Mesothelial cell of epicardium (in vitro differentiated cells): ENCODE measurements around the gene ITIH5. TPM values are rescaled to one million over a fixed set of nuclear protein-coding genes. Genes with fewer than 3 reads are reported as not detected.

Experiments used
- DNase-seq, 2 experiments: peaks; one replicate each; pipeline ENCODE4 v3.0.0; 2021; ENCODE audit warnings: low spot score in 2 of 2; ENCODE audit not compliant: unreplicated experiment in 2 of 2
- H3K27ac Mint-ChIP-seq: 2 replicates; pipeline ENCODE4 v1.8.0; 2021; ENCODE audit warnings: mixed read lengths
- H3K27me3 Mint-ChIP-seq: 2 replicates; pipeline ENCODE4 v1.8.0; 2021; ENCODE audit warnings: low read depth, mixed read lengths
- H3K36me3 Mint-ChIP-seq: 2 replicates; pipeline ENCODE4 v1.8.0; 2021; ENCODE audit warnings: mixed read lengths
- H3K4me1 Mint-ChIP-seq: 2 replicates; pipeline ENCODE4 v1.8.0; 2021; ENCODE audit warnings: mixed read lengths
- H3K4me3 Mint-ChIP-seq: 2 replicates; pipeline ENCODE4 v1.8.0; 2021; ENCODE audit warnings: mild to moderate bottlenecking, moderate library complexity, mixed read lengths
- H3K9me3 Mint-ChIP-seq: 2 replicates; pipeline ENCODE4 v1.8.0; 2021; ENCODE audit warnings: mixed read lengths
- CTCF ChIP-seq: fragments of 200-600 bp; sonication (generic); IDR thresholded peaks from one replicate; pipeline ENCODE4 v1.5.0; 2021; ENCODE audit warnings: antibody characterized with exemption; ENCODE audit not compliant: unreplicated experiment
- total RNA-seq: library from RNA; stranded (reverse); gene quantifications from 3 replicates; pipeline ENCODE4 v1.2.1, GENCODE V29; 2021

Gene ITIH5
- total RNA-seq, 1 donor from 2014 or later = 21.0 TPM

DNA sequence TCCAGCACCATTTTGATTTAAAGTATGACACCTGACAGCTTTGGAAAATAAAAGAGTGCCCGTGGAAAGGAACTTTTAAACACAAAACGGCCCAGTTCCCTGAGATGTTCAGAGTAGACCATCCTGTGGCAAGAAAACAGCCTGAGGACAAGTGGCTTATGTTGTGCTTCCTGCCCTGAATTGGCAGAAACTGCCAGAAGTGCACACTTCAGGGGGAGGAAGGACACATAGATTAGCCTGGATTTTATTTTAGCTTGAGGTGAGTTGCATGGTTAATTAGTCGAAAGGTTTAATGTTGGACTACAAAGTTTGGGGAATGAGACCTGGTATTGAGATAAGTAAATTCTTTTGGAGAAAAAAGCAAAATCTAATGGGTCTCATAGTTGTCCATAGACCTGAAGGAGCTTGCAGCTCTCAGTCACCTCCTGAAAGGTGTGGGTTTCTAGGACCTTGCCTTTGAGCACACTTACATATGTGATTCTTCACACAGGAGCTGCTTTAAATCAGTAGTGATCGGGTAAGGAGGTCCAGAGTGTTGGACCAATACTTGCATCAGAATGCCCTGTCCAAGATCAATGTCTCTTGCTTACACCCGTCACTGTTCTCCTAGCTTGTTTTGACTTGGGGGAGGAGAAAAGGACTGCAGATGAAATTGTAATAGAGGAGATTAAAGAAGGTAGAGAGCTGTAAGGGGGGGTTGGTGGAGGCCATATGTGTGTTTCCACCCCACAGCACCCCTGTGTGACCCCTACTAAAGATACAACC, 41.3 kb upstream of the ITIH5 start:
- no peak overlapping the region for H3K4me3 Mint-ChIP-seq
- no peaks in the 10 kb centered on the region for H3K36me3 Mint-ChIP-seq
- no peaks in the 10 kb centered on the region for H3K4me1 Mint-ChIP-seq
- DNase-seq = no peak
- no peak overlapping the region for H3K27ac Mint-ChIP-seq
- peaks cover 43% of the 10 kb centered on the region for H3K27me3 Mint-ChIP-seq
- TF ChIP-seq CTCF = no peak
- no peaks in the 10 kb centered on the region for H3K9me3 Mint-ChIP-seq

DNA sequence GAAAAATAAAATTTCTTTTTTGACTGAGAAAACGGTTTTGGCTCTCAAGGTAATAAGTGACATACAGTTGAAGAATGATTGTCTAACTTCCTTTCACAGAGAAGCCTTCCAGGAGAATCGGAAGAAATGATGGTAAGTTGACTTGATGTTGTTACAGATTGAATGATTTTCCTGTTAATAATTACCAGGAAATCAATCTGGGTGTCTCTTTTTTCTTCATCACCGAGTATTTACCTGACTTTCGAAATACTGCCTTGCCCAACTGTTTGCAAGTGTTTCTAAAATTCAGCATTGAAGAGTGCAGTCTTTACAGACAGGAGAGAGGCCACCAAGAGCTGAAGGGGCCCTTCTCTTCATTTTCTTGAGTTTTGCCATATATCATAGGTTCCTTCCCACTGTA, 40.3 kb upstream of the ITIH5 start:
- no peak for DNase-seq
- TF ChIP-seq CTCF = no peak
- no peak overlapping the region for H3K27ac Mint-ChIP-seq
- H3K27me3 Mint-ChIP-seq = peaks cover 51% of the 10 kb centered on the region
- H3K9me3 Mint-ChIP-seq = no peaks in the 10 kb centered on the region
- no peaks in the 10 kb centered on the region for H3K4me1 Mint-ChIP-seq
- H3K36me3 Mint-ChIP-seq = no peaks in the 10 kb centered on the region
- H3K4me3 Mint-ChIP-seq = no peak overlapping the region

- H3K36me3 Mint-ChIP-seq = no peaks in the 10 kb centered on the region
Measured at GRCh38 chr10:7706534-7707073, 39.8 kb upstream of the ITIH5 start.

GRCh38 chr10:7705341-7705740, 38.6 kb upstream of the ITIH5 start:
- H3K4me1 Mint-ChIP-seq = no peaks in the 10 kb centered on the region

More at GRCh38 chr10:7706534-7707073, 39.8 kb upstream of the ITIH5 start:
- Mint-ChIP-seq H3K4me1 (no peaks in the 10 kb centered on the region), H3K4me3 (no peak overlapping the region), H3K27me3 (peaks cover 52% of the 10 kb centered on the region), H3K9me3 (no peaks in the 10 kb centered on the region), H3K27ac (no peak overlapping the region)
- no peak for DNase-seq
- no peak for TF ChIP-seq CTCF

More at GRCh38 chr10:7705341-7705740, 38.6 kb upstream of the ITIH5 start:
- H3K27me3 Mint-ChIP-seq = peaks cover 52% of the 10 kb centered on the region
- no peak for DNase-seq
- no peak overlapping the region for H3K27ac Mint-ChIP-seq
- no peaks in the 10 kb centered on the region for H3K36me3 Mint-ChIP-seq
- H3K9me3 Mint-ChIP-seq = no peaks in the 10 kb centered on the region
- TF ChIP-seq CTCF = no peak
- H3K4me3 Mint-ChIP-seq = no peak overlapping the region
